ENCODE results near the gene ERCC1. TPM values are rescaled to one million over a fixed set of nuclear protein-coding genes. Genes with fewer than 3 reads are reported as not detected.

The ERCC1 gene
- 96.7 and 117 TPM in 2 replicates for total RNA-seq
- long read RNA-seq, transcript ERCC1-208 (10 exons, 1,453 nt), result minor isoform, 21 of 103 reads
- long read RNA-seq, transcript ERCC1-203 (9 exons, 949 nt), result minor isoform, 6 of 103 reads
- long read RNA-seq, transcript ERCC1-202 (10 exons, 3,828 nt), result major isoform, 26 of 103 reads
- long read RNA-seq, partial matches to known transcripts, result 32 of 103 reads
- long read RNA-seq, other reads (novel, unspliced or antisense), result 15 of 103 reads

DNA sequence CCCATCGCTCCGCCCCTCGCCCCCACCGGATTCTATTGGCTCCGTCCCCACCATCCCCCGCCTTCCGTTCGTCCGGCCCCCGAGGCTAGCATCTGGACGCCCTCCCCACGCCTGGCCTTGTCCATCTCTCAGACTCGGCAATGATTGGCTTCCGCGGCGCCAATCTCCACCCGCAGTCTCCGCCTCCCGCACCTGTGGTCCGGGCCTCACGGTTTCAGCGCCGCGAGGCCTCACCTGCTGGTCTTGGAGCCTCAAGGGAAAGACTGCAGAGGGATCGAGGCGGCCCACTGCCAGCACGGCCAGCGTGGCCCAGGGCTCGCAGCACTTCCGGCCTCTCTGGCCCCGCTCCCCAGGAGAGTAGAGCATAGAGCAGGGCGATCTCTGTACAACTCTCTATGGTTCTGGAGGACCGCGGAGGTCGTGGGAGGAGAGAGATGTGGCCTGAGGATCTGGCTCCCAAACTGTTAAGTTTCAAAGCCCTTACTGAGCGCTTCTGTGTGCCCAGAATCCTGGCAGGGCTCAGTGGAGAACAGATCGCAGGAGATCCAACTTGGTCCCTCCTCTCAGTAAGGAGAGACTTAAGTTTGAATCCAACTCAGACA is at the start of gene ERCC1:
Gene ERCC1 (minus strand): TSS at position 329 of the 602 bp plus-strand sequence. CDS start 543 bp downstream, outside the sequence.
- peak; percentile 97 for DNase-seq (ENCODE audit: extremely low spot score, unreplicated experiment)

DNA sequence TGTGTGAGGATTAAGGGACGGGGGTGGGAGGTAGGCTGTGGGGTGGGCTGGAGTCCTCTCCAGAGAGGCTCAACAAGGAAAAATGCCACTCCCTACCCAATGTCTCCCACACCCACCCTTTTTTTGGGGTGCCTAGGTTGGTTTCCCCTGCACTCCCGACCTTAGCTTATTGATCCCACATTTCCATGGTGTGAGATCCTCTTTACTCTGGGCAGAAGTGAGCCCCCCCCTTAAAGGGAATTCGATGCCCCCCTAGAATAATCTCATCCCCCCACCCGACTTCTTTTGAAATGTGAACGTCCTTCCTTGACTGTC is 49.6 kb upstream of the ERCC1 start:
- Mint-ChIP-seq H3K4me3 (ENCODE audit: unreplicated experiment) (no peak overlapping the region), H3K27ac (ENCODE audit: unreplicated experiment) (no peak overlapping the region), H3K9me3 (ENCODE audit: unreplicated experiment) (no peaks in the 10 kb centered on the region), H3K36me3 (ENCODE audit: unreplicated experiment) (peaks cover 16% of the 10 kb centered on the region), H3K27me3 (ENCODE audit: unreplicated experiment) (no peaks in the 10 kb centered on the region), H3K4me1 (ENCODE audit: unreplicated experiment) (peaks cover 27% of the 10 kb centered on the region)
- TF ChIP-seq, protein P1, sequence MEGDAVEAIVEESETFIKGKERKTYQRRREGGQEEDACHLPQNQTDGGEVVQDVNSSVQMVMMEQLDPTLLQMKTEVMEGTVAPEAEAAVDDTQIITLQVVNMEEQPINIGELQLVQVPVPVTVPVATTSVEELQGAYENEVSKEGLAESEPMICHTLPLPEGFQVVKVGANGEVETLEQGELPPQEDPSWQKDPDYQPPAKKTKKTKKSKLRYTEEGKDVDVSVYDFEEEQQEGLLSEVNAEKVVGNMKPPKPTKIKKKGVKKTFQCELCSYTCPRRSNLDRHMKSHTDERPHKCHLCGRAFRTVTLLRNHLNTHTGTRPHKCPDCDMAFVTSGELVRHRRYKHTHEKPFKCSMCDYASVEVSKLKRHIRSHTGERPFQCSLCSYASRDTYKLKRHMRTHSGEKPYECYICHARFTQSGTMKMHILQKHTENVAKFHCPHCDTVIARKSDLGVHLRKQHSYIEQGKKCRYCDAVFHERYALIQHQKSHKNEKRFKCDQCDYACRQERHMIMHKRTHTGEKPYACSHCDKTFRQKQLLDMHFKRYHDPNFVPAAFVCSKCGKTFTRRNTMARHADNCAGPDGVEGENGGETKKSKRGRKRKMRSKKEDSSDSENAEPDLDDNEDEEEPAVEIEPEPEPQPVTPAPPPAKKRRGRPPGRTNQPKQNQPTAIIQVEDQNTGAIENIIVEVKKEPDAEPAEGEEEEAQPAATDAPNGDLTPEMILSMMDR (IDR thresholded peaks at IDR 0.05), result no peak
- no peak for DNase-seq (ENCODE audit: extremely low spot score, unreplicated experiment)

More for the DNA sequence above, at the start of gene ERCC1:
- H3K27me3 Mint-ChIP-seq (ENCODE audit: unreplicated experiment), result no peaks in the 10 kb centered on the region
- H3K27ac Mint-ChIP-seq (ENCODE audit: unreplicated experiment), result peak within 1 kb of the TSS; percentile 99
- TF ChIP-seq, protein P1 (IDR thresholded peaks at IDR 0.05), result no peak
- H3K9me3 Mint-ChIP-seq (ENCODE audit: unreplicated experiment), result no peaks in the 10 kb centered on the region
- H3K4me3 Mint-ChIP-seq (ENCODE audit: unreplicated experiment), result peak within 1 kb of the TSS; percentile 93
- peaks cover 47% of the 10 kb centered on the region for H3K4me1 Mint-ChIP-seq (ENCODE audit: unreplicated experiment)
- peaks cover 3% of the 10 kb centered on the region for H3K36me3 Mint-ChIP-seq (ENCODE audit: unreplicated experiment)

DNA sequence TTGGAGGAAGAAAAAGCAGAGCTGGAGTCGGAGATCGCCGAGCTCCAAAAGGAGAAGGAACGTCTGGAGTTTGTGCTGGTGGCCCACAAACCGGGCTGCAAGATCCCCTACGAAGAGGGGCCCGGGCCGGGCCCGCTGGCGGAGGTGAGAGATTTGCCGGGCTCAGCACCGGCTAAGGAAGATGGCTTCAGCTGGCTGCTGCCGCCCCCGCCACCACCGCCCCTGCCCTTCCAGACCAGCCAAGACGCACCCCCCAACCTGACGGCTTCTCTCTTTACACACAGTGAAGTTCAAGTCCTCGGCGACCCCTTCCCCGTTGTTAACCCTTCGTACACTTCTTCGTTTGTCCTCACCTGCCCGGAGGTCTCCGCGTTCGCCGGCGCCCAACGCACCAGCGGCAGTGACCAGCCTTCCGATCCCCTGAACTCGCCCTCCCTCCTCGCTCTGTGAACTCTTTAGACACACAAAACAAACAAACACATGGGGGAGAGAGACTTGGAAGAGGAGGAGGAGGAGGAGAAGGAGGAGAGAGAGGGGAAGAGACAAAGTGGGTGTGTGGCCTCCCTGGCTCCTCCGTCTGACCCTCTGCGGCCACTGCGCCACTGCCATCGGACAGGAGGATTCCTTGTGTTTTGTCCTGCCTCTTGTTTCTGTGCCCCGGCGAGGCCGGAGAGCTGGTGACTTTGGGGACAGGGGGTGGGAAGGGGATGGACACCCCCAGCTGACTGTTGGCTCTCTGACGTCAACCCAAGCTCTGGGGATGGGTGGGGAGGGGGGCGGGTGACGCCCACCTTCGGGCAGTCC is 49.0 kb upstream of the ERCC1 start:
- Mint-ChIP-seq H3K36me3 (ENCODE audit: unreplicated experiment) (peaks cover 16% of the 10 kb centered on the region), H3K9me3 (ENCODE audit: unreplicated experiment) (no peaks in the 10 kb centered on the region), H3K4me3 (ENCODE audit: unreplicated experiment) (no peak overlapping the region), H3K27ac (ENCODE audit: unreplicated experiment) (peak overlapping the region; percentile 65), H3K27me3 (ENCODE audit: unreplicated experiment) (no peaks in the 10 kb centered on the region), H3K4me1 (ENCODE audit: unreplicated experiment) (peaks cover 26% of the 10 kb centered on the region)
- DNase-seq (ENCODE audit: extremely low spot score, unreplicated experiment), result no peak
- TF ChIP-seq, protein P1 (IDR thresholded peaks at IDR 0.05), result no peak

DNA sequence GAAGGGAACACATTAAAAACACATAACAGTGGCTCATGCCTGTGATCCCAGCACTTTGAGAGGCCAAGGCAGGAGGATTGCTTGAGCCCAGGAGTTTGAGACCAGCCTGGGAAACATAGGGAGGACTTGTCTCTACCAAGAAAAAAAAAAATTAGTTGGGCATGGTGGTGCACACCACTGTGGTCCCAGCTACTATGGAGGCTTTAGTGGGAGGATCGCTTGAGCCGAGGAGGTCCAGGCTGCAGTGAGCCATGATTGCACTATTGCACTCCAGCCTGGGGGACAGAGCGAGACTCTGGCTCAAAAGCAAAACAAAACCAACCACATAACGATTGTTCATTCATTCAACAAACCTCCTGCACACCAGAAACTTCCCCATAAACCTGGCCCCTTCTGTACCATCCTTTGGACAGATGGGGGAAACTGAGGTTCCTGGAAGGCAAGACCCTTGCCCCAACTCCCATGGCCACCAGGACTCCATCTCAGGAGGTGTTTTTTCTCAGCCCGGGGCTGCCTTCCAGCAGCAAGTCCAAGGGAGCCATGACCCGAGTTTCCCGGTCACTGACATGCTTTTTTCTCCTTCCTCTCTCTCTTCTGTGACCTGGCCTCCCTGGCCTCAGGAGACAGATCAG is 48.3 kb upstream of the ERCC1 start:
- Mint-ChIP-seq H3K27me3 (ENCODE audit: unreplicated experiment) (no peaks in the 10 kb centered on the region), H3K9me3 (ENCODE audit: unreplicated experiment) (no peaks in the 10 kb centered on the region)
- DNase-seq (ENCODE audit: extremely low spot score, unreplicated experiment), result no peak

More for the DNA sequence above, 48.3 kb upstream of the ERCC1 start:
- H3K36me3 Mint-ChIP-seq (ENCODE audit: unreplicated experiment), result peaks cover 16% of the 10 kb centered on the region
- peaks cover 24% of the 10 kb centered on the region for H3K4me1 Mint-ChIP-seq (ENCODE audit: unreplicated experiment)
- TF ChIP-seq, protein P1 (IDR thresholded peaks at IDR 0.05), result no peak
- H3K4me3 Mint-ChIP-seq (ENCODE audit: unreplicated experiment), result peak overlapping the region; percentile 47
- peak overlapping the region; percentile 18 for H3K27ac Mint-ChIP-seq (ENCODE audit: unreplicated experiment)

Data from osteocyte (in vitro differentiated cells).